ENCODE data around the gene NINJ2. TPM values are rescaled to one million over a fixed set of nuclear protein-coding genes. Genes with fewer than 3 reads are reported as not detected.
A peak's percentile ranks its signal among the peaks of the same experiment; 100 is the strongest.

NINJ2 gene
- total and polyA plus RNA-seq, 9 donors = 0.48 to 3.4 (median 1.4) TPM; not detected in 2

- H3K9me3 ChIP-seq = no peaks in the 10 kb centered on the region
- no peak for TF ChIP-seq CTCF (IDR thresholded peaks at IDR 0.05)
- TF ChIP-seq POLR2A (IDR thresholded peaks at IDR 0.05) = no peak
- TF ChIP-seq EP300 (IDR thresholded peaks at IDR 0.05) = no peak
- DNase-seq = peak in 1 of 5 donors; percentile 4
- intact Hi-C loops (cut with DNase I) = no loop called here
- no peaks in the 10 kb centered on the region for H3K27me3 ChIP-seq
- no peak overlapping the region for H3K4me3 ChIP-seq
- H3K27ac ChIP-seq = no peak overlapping the region
- H3K36me3 ChIP-seq = no peaks in the 10 kb centered on the region
- H3K4me1 ChIP-seq (ENCODE audit: insufficient read depth) = no peaks in the 10 kb centered on the region
- WGBS, 3 donors = 88 to 97% (median 90%) methylated on average over 16 of the region's 16 CpGs
Measured at GRCh38 chr12:586318-587071, 76.8 kb downstream of the NINJ2 start.

GRCh38 chr12:585062-586061, 77.9 kb downstream of the NINJ2 start:
- DNase-seq = peak in 1 of 5 donors; percentile 0
- TF ChIP-seq CTCF (IDR thresholded peaks at IDR 0.05) (no peak), EP300 (IDR thresholded peaks at IDR 0.05) (no peak), POLR2A (IDR thresholded peaks at IDR 0.05) (no peak)
- 74 to 81% (median 75%) methylated on average over 30 of the region's 30 CpGs for WGBS, 3 donors
- H3K36me3 ChIP-seq = no peaks in the 10 kb centered on the region
- intact Hi-C loops (cut with DNase I) = no loop called here
- no peaks in the 10 kb centered on the region for H3K9me3 ChIP-seq
- H3K27me3 ChIP-seq = no peaks in the 10 kb centered on the region
- H3K27ac ChIP-seq = no peak overlapping the region
- H3K4me3 ChIP-seq = no peak overlapping the region
- no peaks in the 10 kb centered on the region for H3K4me1 ChIP-seq (ENCODE audit: insufficient read depth)

- H3K9me3 ChIP-seq = no peaks in the 10 kb centered on the region
- no peaks in the 10 kb centered on the region for H3K27me3 ChIP-seq
- no peak overlapping the region for H3K27ac ChIP-seq
- no peak for DNase-seq
- WGBS, 3 donors = 63 to 78% (median 64%) methylated on average over 13 of the region's 13 CpGs
- H3K4me1 ChIP-seq (ENCODE audit: insufficient read depth) = no peaks in the 10 kb centered on the region
- H3K4me3 ChIP-seq = no peak overlapping the region
- intact Hi-C loops (cut with DNase I) = no loop called here
- no peaks in the 10 kb centered on the region for H3K36me3 ChIP-seq
- no peak for TF ChIP-seq EP300 (IDR thresholded peaks at IDR 0.05)
- no peak for TF ChIP-seq POLR2A (IDR thresholded peaks at IDR 0.05)
- no peak for TF ChIP-seq CTCF (IDR thresholded peaks at IDR 0.05)
Measured at GRCh38 chr12:583251-583869, 79.9 kb downstream of the NINJ2 start.

GRCh38 chr12:581746-582145, 81.5 kb downstream of the NINJ2 start:
- no peak overlapping the region for H3K4me3 ChIP-seq
- no peaks in the 10 kb centered on the region for H3K4me1 ChIP-seq (ENCODE audit: insufficient read depth)
- no peaks in the 10 kb centered on the region for H3K9me3 ChIP-seq
- WGBS, 3 donors = 71 to 78% (median 75%) methylated on average over 8 to 9 of the region's 9 CpGs
- TF ChIP-seq POLR2A (IDR thresholded peaks at IDR 0.05) = no peak
- no peak for TF ChIP-seq CTCF (IDR thresholded peaks at IDR 0.05)
- no peak for TF ChIP-seq EP300 (IDR thresholded peaks at IDR 0.05)
- H3K27me3 ChIP-seq = no peaks in the 10 kb centered on the region
- intact Hi-C loops (cut with DNase I) = no loop called here
- no peak overlapping the region for H3K27ac ChIP-seq
- no peaks in the 10 kb centered on the region for H3K36me3 ChIP-seq
- DNase-seq = peak in 1 of 5 donors; percentile 12

Measured in ovary (tissue), 9 donors.